Fibroblast of skin of left biceps (primary cell): ENCODE data around the gene VWA5A.
"Not testable (repeated sequence)": the region's sequence is repeated elsewhere in the genome, so short reads cannot be mapped to it uniquely, and the experiment has no call there.

ENCODE experiments used
- DNase-seq, 2 experiments: peaks; one replicate each; pipeline ENCODE4 v3.0.0-alpha.2; 2013; ENCODE audit warnings: low read depth in 2 of 2

VWA5A gene

GRCh38 chr11:124168796-124169195, 53.5 kb downstream of the VWA5A start:
- DNase-seq: no peak

GRCh38 chr11:124170315-124170714, 55.1 kb downstream of the VWA5A start:
- DNase-seq: not testable (repeated sequence)

- DNase-seq: no peak
Observed at GRCh38 chr11:124170801-124171586, 55.7 kb downstream of the VWA5A start.

GRCh38 chr11:124172101-124172500, 56.9 kb downstream of the VWA5A start:
- DNase-seq: no peak

GRCh38 chr11:124172599-124172998, 57.3 kb downstream of the VWA5A start:
- DNase-seq: no peak

GRCh38 chr11:124174001-124174583, 58.8 kb downstream of the VWA5A start:
- peak; percentile 0 to 6 for DNase-seq

GRCh38 chr11:124176925-124177715, 61.9 kb downstream of the VWA5A start:
- DNase-seq: no peak

GRCh38 chr11:124179310-124179709, 64.1 kb downstream of the VWA5A start:
- DNase-seq: no peak

GRCh38 chr11:124183068-124183467, 67.8 kb downstream of the VWA5A start, which contains the start of gene OR10D3:
Gene OR10D3, plus strand, starts transcription at chr11:124183345. Its CDS starts 1,925 bp downstream, at chr11:124185270.
- DNase-seq: no peak

- DNase-seq: no peak
Observed at GRCh38 chr11:124190298-124191139, 75.3 kb downstream of the VWA5A start.

GRCh38 chr11:124193221-124194010, 78.2 kb downstream of the VWA5A start:
- no peak for DNase-seq

- no peak for DNase-seq
Observed at GRCh38 chr11:124194293-124195188, 79.3 kb downstream of the VWA5A start.

GRCh38 chr11:124195189-124195734, 80.0 kb downstream of the VWA5A start:
- DNase-seq: peak; percentile 2 to 15
